Left lung (tissue), 10 donors: Measurements from ENCODE around the gene PIKFYVE. TPM values are rescaled to one million over a fixed set of nuclear protein-coding genes. Genes with fewer than 3 reads are reported as not detected.
"Not testable (repeated sequence)": the region's sequence is repeated elsewhere in the genome, so short reads cannot be mapped to it uniquely, and the experiment has no call there.

ENCODE experiments used
- ATAC-seq: fragments of 200-7000 bp; cut with Tn5 transposase; one replicate; pipeline ENCODE4 v1.9.1; 2020; ENCODE audit warnings: moderate library complexity
- DNase-seq, 4 donors: peaks; one replicate each; pipeline ENCODE4 v3.0.0-alpha.2; 2013 to 2020
- H3K27ac ChIP-seq, 2 donors: fragments of 200-600 bp; sonication (generic) in 1 of 2; one replicate each; pipeline versions ENCODE4 v1.5.0 to v1.8.0; 2020 to 2021
- H3K27me3 ChIP-seq, 2 donors: fragments of 200-600 bp; sonication (generic) in 1 of 2; one replicate each; pipeline versions ENCODE4 v1.5.0 to v1.8.0; 2020 to 2021
- H3K36me3 ChIP-seq, 2 donors: fragments of 200-600 bp; sonication (generic) in 1 of 2; one replicate each; pipeline versions ENCODE4 v1.5.0 to v1.8.0; 2020 to 2021
- H3K4me1 ChIP-seq, 2 donors: fragments of 200-600 bp; one replicate each; pipeline ENCODE4 v1.8.0; 2021
- H3K4me3 ChIP-seq, 2 donors: fragments of 200-600 bp; sonication (generic) in 1 of 2; one replicate each; pipeline versions ENCODE4 v1.5.0 to v1.8.0; 2020 to 2021; ENCODE audit warnings: mild to moderate bottlenecking in 1 of 2
- H3K9me3 ChIP-seq, 2 donors: fragments of 200-600 bp; sonication (generic) in 1 of 2; one replicate each; pipeline versions ENCODE4 v1.5.0 to v1.8.0; 2020 to 2021
- intact Hi-C, 2 donors: fragments of 100-400 bp; cut with DNase I; formaldehyde crosslinking; loops; one replicate each; pipeline versions ENCODE4 v1.11.2 to v1.14.2; 2022
- polyA plus RNA-seq, 6 donors: library from polyadenylated mRNA; unstranded; fragments of 120-200 nt; gene quantifications; one replicate each; pipeline ENCODE4 v1.2.1, GENCODE V29; 2013; ENCODE audit not compliant: insufficient read length in 6 of 6
- total RNA-seq, 2 donors: library from RNA; stranded (reverse); fragmentation: NEBNext Ultra II Directional; extraction: Animal tissue kit (Norgen Biotek cat#: 25700); gene quantifications; one replicate each; pipeline ENCODE4 v1.2.1, GENCODE V29; 2021
- TF ChIP-seq, protein P1 (sequence below), 2 donors: fragments of 200-600 bp; sonication (generic) in 1 of 2; IDR thresholded peaks; one replicate each; pipeline versions ENCODE4 v1.5.0 to v1.8.0; 2021; ENCODE audit warnings: antibody characterized with exemption in 2 of 2
- donor health status: DM: no; HTN: yes; CAD: no.
- donor health status: DM: no; HTN: no; CAD: no.

PIKFYVE gene
- total and polyA plus RNA-seq, 8 donors = 23.8 to 31.6 (median 26.7) TPM

DNA sequence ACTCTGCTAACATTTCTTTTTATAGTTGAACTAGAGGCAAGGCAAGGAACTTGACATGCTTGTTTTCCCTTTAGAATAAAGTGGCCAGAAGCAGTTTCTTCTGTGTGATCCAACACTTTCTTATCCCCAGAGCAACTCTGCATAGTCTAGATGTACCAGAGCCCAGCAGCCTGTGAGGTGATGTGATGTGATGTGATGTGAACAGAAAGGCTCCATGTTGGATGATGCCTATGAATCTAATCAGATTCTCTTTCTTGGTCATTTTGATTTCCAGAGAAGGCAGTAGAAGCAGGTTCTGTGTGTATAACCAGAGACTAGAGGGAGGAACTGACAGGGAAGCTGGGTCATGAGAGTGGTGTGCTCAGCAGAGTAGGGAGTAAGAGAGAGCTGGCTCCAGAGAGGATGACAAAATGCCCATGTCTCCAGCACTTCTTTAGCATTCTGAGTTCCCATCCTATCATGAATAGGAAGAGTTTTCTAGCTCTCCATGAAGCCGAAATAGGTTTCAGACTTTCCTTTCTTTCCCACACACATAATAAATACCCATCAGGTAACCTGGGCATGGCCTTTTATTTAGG is 109.5 kb downstream of the PIKFYVE start:
- ATAC-seq (no peak), DNase-seq (no peak)
- Histone ChIP-seq H3K36me3 (no peaks in the 10 kb centered on the region), H3K27ac (no peak overlapping the region), H3K4me3 (no peak overlapping the region), H3K4me1 (no peaks in the 10 kb centered on the region), H3K9me3 (no peaks in the 10 kb centered on the region), H3K27me3 (no peaks in the 10 kb centered on the region)
- intact Hi-C loops = no loop called here
- TF ChIP-seq, protein P1, sequence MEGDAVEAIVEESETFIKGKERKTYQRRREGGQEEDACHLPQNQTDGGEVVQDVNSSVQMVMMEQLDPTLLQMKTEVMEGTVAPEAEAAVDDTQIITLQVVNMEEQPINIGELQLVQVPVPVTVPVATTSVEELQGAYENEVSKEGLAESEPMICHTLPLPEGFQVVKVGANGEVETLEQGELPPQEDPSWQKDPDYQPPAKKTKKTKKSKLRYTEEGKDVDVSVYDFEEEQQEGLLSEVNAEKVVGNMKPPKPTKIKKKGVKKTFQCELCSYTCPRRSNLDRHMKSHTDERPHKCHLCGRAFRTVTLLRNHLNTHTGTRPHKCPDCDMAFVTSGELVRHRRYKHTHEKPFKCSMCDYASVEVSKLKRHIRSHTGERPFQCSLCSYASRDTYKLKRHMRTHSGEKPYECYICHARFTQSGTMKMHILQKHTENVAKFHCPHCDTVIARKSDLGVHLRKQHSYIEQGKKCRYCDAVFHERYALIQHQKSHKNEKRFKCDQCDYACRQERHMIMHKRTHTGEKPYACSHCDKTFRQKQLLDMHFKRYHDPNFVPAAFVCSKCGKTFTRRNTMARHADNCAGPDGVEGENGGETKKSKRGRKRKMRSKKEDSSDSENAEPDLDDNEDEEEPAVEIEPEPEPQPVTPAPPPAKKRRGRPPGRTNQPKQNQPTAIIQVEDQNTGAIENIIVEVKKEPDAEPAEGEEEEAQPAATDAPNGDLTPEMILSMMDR (IDR thresholded peaks at IDR 0.05) = no peak

- DNase-seq = peak in 1 of 4 donors; percentile 38
- intact Hi-C loops, H3K27ac ChIP-seq, H3K4me3 ChIP-seq, H3K4me1 ChIP-seq, H3K27me3 ChIP-seq, H3K36me3 ChIP-seq, H3K9me3 ChIP-seq, ATAC-seq: not testable (repeated sequence)
These were observed 111.3 kb downstream of the PIKFYVE start for GRCh38 chr2:208377344-208377860.

DNA sequence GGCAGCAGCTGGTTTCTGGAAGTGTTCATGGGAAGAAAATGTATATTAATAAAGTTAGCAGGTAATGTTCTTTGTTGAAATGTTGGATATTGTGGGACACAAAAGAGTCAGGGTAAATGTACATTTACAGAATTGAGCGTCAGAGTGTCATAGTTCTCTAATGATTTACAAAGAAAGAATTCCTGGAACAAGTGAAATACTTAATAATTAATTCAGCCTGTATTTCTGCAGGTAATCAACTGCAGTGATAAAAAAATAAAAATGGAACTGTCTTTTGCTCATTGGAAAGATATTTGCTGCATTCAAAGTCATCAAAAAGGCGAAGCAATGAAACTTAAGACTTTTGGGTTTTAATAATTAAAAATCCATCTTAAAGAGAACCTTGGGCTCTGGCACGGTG is 113.1 kb downstream of the PIKFYVE start:
- ATAC-seq = no peak
- H3K27ac ChIP-seq = no peak overlapping the region
- H3K4me3 ChIP-seq = no peak overlapping the region
- no peaks in the 10 kb centered on the region for H3K9me3 ChIP-seq
- H3K27me3 ChIP-seq = no peaks in the 10 kb centered on the region
- no peak for DNase-seq
- TF ChIP-seq, protein P1 (IDR thresholded peaks at IDR 0.05) = no peak
- intact Hi-C loops = no loop called here
- no peaks in the 10 kb centered on the region for H3K4me1 ChIP-seq
- H3K36me3 ChIP-seq = no peaks in the 10 kb centered on the region

- H3K36me3 ChIP-seq = no peaks in the 10 kb centered on the region
- no peak overlapping the region for H3K4me3 ChIP-seq
- no peak for DNase-seq
- intact Hi-C loops = no loop called here
- no peak overlapping the region for H3K27ac ChIP-seq
- H3K9me3 ChIP-seq = no peaks in the 10 kb centered on the region
- TF ChIP-seq, protein P1 (IDR thresholded peaks at IDR 0.05) = no peak
- no peak for ATAC-seq
- peaks cover 8 to 11% of the 10 kb centered on the region in 2 donors for H3K27me3 ChIP-seq
- no peaks in the 10 kb centered on the region for H3K4me1 ChIP-seq
These were observed 118.6 kb downstream of the PIKFYVE start for GRCh38 chr2:208384637-208385036.

DNA sequence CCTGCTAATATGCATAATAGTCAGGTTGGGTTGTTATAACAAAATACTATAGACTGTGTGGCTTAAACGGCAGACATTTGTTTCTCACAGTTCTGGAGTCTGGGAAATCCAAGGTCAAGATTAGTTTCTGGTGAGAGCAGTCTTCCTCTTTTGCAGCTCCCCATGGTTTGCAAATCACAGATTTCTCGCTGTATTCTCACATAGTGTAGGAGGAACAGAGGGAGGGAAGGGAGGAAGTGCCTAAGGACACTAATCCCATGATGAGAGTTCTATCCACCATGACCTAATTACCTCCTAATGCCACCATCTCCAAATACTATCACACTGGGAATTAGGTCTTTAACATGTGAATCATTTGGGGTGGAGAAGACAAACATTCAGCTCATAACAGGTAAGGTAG is 120.5 kb downstream of the PIKFYVE start:
- Histone ChIP-seq H3K9me3 (no peaks in the 10 kb centered on the region), H3K27ac (no peak overlapping the region), H3K27me3 (peaks cover 8 to 11% of the 10 kb centered on the region in 2 donors), H3K36me3 (no peaks in the 10 kb centered on the region), H3K4me3 (no peak overlapping the region), H3K4me1 (no peaks in the 10 kb centered on the region)
- intact Hi-C loops = no loop called here
- DNase-seq (no peak), ATAC-seq (no peak)
- TF ChIP-seq, protein P1 (IDR thresholded peaks at IDR 0.05) = no peak

DNA sequence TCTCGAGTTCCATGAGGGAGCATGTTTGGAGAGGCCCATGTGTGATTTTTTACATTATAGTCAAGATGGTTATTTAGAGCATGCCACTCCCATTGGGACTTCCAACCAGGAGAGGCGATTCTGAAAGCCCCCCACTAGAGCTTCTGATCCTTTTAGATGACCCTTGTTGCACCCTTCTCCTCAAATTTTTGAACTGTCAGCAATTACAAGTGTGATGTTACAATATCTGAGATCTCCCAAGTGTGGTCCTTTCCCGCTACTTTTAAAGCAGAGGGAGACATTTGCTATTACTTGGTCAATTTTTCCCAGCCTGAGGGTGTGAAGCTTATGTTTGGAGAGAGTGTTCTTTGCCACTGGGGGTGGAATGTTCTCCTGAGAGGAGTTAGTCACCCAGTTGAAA is 123.9 kb downstream of the PIKFYVE start:
- TF ChIP-seq, protein P1 (IDR thresholded peaks at IDR 0.05) = no peak
- Histone ChIP-seq H3K4me1 (no peaks in the 10 kb centered on the region), H3K36me3 (no peaks in the 10 kb centered on the region), H3K9me3 (peaks cover 0 to 23% of the 10 kb centered on the region in 2 donors), H3K27ac (no peak overlapping the region), H3K27me3 (peaks cover 4 to 9% of the 10 kb centered on the region in 2 donors), H3K4me3 (no peak overlapping the region)
- ATAC-seq (no peak), DNase-seq (no peak)
- intact Hi-C loops = no loop called here
